ENCODE results near the gene NOXA1. TPM values are rescaled to one million over a fixed set of nuclear protein-coding genes. Genes with fewer than 3 reads are reported as not detected.

The NOXA1 gene
- total RNA-seq, 2 donors from 2014 or later, result 3.5 to 9.6 TPM

GRCh38 chr9:137389428-137389746 lies 33.8 kb upstream of the NOXA1 start:
- no peak for ATAC-seq (ENCODE audit: insufficient number of reproducible peaks, low FRiP score, low read depth)
- Histone ChIP-seq H3K4me1 (ENCODE audit: control insufficient read depth in 1 of 2, low read depth in 2 of 2) (no peaks in the 10 kb centered on the region), H3K36me3 (no peaks in the 10 kb centered on the region), H3K27me3 (replicated peaks; ENCODE audit: insufficient read depth) (no peaks in the 10 kb centered on the region), H3K27ac (no peak overlapping the region), H3K4me3 (no peak overlapping the region), H3K9me3 (no peaks in the 10 kb centered on the region)
- no peak for DNase-seq (ENCODE audit: low spot score)
- TF ChIP-seq, protein P1, sequence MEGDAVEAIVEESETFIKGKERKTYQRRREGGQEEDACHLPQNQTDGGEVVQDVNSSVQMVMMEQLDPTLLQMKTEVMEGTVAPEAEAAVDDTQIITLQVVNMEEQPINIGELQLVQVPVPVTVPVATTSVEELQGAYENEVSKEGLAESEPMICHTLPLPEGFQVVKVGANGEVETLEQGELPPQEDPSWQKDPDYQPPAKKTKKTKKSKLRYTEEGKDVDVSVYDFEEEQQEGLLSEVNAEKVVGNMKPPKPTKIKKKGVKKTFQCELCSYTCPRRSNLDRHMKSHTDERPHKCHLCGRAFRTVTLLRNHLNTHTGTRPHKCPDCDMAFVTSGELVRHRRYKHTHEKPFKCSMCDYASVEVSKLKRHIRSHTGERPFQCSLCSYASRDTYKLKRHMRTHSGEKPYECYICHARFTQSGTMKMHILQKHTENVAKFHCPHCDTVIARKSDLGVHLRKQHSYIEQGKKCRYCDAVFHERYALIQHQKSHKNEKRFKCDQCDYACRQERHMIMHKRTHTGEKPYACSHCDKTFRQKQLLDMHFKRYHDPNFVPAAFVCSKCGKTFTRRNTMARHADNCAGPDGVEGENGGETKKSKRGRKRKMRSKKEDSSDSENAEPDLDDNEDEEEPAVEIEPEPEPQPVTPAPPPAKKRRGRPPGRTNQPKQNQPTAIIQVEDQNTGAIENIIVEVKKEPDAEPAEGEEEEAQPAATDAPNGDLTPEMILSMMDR (IDR thresholded peaks at IDR 0.05), result no peak

GRCh38 chr9:137390553-137391410 lies 32.4 kb upstream of the NOXA1 start:
- TF ChIP-seq, protein P1 (IDR thresholded peaks at IDR 0.05), result no peak
- H3K27me3 ChIP-seq (replicated peaks; ENCODE audit: insufficient read depth), result no peaks in the 10 kb centered on the region
- H3K27ac ChIP-seq, result peak overlapping the region in 1 of 2 donors; percentile 12
- no peaks in the 10 kb centered on the region for H3K9me3 ChIP-seq
- no peaks in the 10 kb centered on the region for H3K36me3 ChIP-seq
- no peak for DNase-seq (ENCODE audit: low spot score)
- H3K4me1 ChIP-seq (ENCODE audit: control insufficient read depth in 1 of 2, low read depth in 2 of 2), result no peaks in the 10 kb centered on the region
- no peak overlapping the region for H3K4me3 ChIP-seq
- no peak for ATAC-seq (ENCODE audit: insufficient number of reproducible peaks, low FRiP score, low read depth)

DNA sequence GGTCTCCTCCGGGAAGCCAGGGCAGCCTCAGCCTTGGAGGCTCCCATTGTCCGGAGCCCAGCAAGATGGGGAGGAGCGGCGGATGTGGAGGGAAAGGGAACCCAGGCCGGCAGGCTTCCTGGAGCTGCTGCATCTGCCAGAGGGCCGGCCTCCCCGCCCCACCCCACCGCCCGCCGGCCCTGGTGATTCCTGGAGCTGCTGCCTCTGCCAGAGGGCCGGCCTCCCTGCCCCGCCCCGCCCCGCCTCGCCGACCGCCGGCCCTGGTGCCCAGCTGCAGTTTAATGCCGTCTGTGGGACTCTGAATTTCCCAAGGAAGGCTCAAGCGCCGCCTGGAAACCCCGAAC lies 31.8 kb upstream of the NOXA1 start:
- no peak for ATAC-seq (ENCODE audit: insufficient number of reproducible peaks, low FRiP score, low read depth)
- no peaks in the 10 kb centered on the region for H3K27me3 ChIP-seq (replicated peaks; ENCODE audit: insufficient read depth)
- TF ChIP-seq, protein P1 (IDR thresholded peaks at IDR 0.05), result no peak
- H3K27ac ChIP-seq, result peak overlapping the region in 1 of 2 donors; percentile 12
- H3K4me3 ChIP-seq, result no peak overlapping the region
- H3K36me3 ChIP-seq, result no peaks in the 10 kb centered on the region
- no peak for DNase-seq (ENCODE audit: low spot score)
- H3K4me1 ChIP-seq (ENCODE audit: control insufficient read depth in 1 of 2, low read depth in 2 of 2), result no peaks in the 10 kb centered on the region
- no peaks in the 10 kb centered on the region for H3K9me3 ChIP-seq

GRCh38 chr9:137392232-137393007 lies 30.8 kb upstream of the NOXA1 start:
- TF ChIP-seq, protein P1 (IDR thresholded peaks at IDR 0.05), result no peak
- Histone ChIP-seq H3K9me3 (no peaks in the 10 kb centered on the region), H3K36me3 (no peaks in the 10 kb centered on the region), H3K4me3 (no peak overlapping the region), H3K4me1 (ENCODE audit: control insufficient read depth in 1 of 2, low read depth in 2 of 2) (no peaks in the 10 kb centered on the region), H3K27me3 (replicated peaks; ENCODE audit: insufficient read depth) (no peaks in the 10 kb centered on the region), H3K27ac (no peak overlapping the region)
- no peak for ATAC-seq (ENCODE audit: insufficient number of reproducible peaks, low FRiP score, low read depth)
- no peak for DNase-seq (ENCODE audit: low spot score)
